HEK293T (cell line): Measurements from ENCODE around the gene PRKAA1.
A peak's percentile ranks its signal among the peaks of the same experiment; 100 is the strongest.

Source experiments
- CTCF ChIA-PET: fragments of 350-600 bp; formaldehyde crosslinking; extraction: SDS; loops from one replicate; lab custom pipeline; 2021; ENCODE audit warnings: antibody characterized with exemption, inconsistent platforms; lab: Yijun Ruan, JAX
- POLR2A ChIA-PET: fragments of 350-600 bp; formaldehyde crosslinking; extraction: SDS; loops from one replicate; lab custom pipeline; 2020; ENCODE audit warnings: antibody characterized with exemption, inconsistent platforms; lab: Yijun Ruan, JAX
- DNase-seq: peaks from one replicate; pipeline ENCODE4 v3.0.0; 2012; ENCODE audit warnings: mixed read lengths; ENCODE audit errors: extremely low spot score
- ARNT ChIP-seq: fragments of 450-650 bp; IDR thresholded peaks from 2 replicates; pipeline ENCODE4 v1.6.1; 2017; ENCODE audit warnings: mild to moderate bottlenecking
- BHLHE40 ChIP-seq: fragments of 450-650 bp; IDR thresholded peaks from 2 replicates; pipeline ENCODE4 v1.6.1; 2016; ENCODE audit warnings: mild to moderate bottlenecking, moderate library complexity, borderline replicate concordance
- CTBP1 ChIP-seq: fragments of 450-650 bp; IDR thresholded peaks from 2 replicates; pipeline ENCODE4 v1.6.1; 2016; ENCODE audit warnings: borderline replicate concordance
- ELF4 ChIP-seq: fragments of 450-650 bp; IDR thresholded peaks from 2 replicates; pipeline ENCODE4 v1.6.1; 2017; ENCODE audit warnings: antibody characterized with exemption
- FOXA1 ChIP-seq: fragments of 450-650 bp; IDR thresholded peaks from 2 replicates; pipeline ENCODE4 v1.6.1; 2016; ENCODE audit warnings: mild to moderate bottlenecking
- FOXK2 ChIP-seq: fragments of 450-650 bp; IDR thresholded peaks from 2 replicates; pipeline ENCODE4 v1.6.1; 2016; ENCODE audit warnings: mild to moderate bottlenecking
- FOXM1 ChIP-seq: fragments of 450-650 bp; IDR thresholded peaks from 2 replicates; pipeline ENCODE4 v1.6.1; 2017; ENCODE audit warnings: mild to moderate bottlenecking, borderline replicate concordance
- HDGF ChIP-seq: fragments of 450-650 bp; IDR thresholded peaks from 2 replicates; pipeline ENCODE4 v1.6.1; 2017; ENCODE audit warnings: antibody characterized with exemption, borderline replicate concordance
- L3MBTL2 ChIP-seq: fragments of 450-650 bp; conservative IDR thresholded peaks from 2 replicates; pipeline ENCODE4 v1.6.1; 2016; ENCODE audit warnings: mild to moderate bottlenecking
- LEF1 ChIP-seq: fragments of 450-650 bp; IDR thresholded peaks from 2 replicates; pipeline ENCODE4 v1.6.1; 2017; ENCODE audit warnings: mild to moderate bottlenecking, borderline replicate concordance
- NFRKB ChIP-seq: fragments of 450-650 bp; IDR thresholded peaks from 2 replicates; pipeline ENCODE4 v1.6.1; 2016; ENCODE audit warnings: mild to moderate bottlenecking, moderate library complexity
- PKNOX1 ChIP-seq: fragments of 450-650 bp; IDR thresholded peaks from 2 replicates; pipeline ENCODE4 v1.6.1; 2016
- SP1 ChIP-seq: fragments of 450-650 bp; IDR thresholded peaks from 2 replicates; pipeline ENCODE4 v1.6.1; 2017
- SUZ12 ChIP-seq: fragments of 450-650 bp; IDR thresholded peaks from 2 replicates; pipeline ENCODE4 v1.6.1; 2016; ENCODE audit warnings: mild to moderate bottlenecking
- TARDBP ChIP-seq: fragments of 450-650 bp; IDR thresholded peaks from 2 replicates; pipeline ENCODE4 v1.6.1; 2016
- ZNF384 ChIP-seq: fragments of 450-650 bp; IDR thresholded peaks from 2 replicates; pipeline ENCODE4 v1.6.1; 2016

PRKAA1 gene

GRCh38 chr5:40754381-40755092, 43.6 kb downstream of the PRKAA1 start:
- TF ChIP-seq L3MBTL2, result peak; percentile 23; the same call in 1 of the 2 replicates
- TF ChIP-seq FOXK2, result no peak
- TF ChIP-seq BHLHE40, result no peak
- TF ChIP-seq PKNOX1, result no peak
- TF ChIP-seq SUZ12, result no peak
- no peak for TF ChIP-seq FOXA1
- CTCF ChIA-PET, result interaction anchor here (0.7 kb wide), 1 partner anchor 44 kb away, joined by 3 read pairs; the partner anchor contains the start of gene PRKAA1
- POLR2A ChIA-PET, result interaction anchor here (0.9 to 1.0 kb wide), 2 partner anchors 44 to 81 kb away, joined by 3 to 4 read pairs; partner anchors contain the start of genes PRKAA1 and RPL37
- DNase-seq, result no peak

- CTCF ChIA-PET, result interaction anchor here (0.7 kb wide), 1 partner anchor 40 kb away, joined by 4 read pairs; no protein-coding TSS in a partner anchor
- no peak for DNase-seq
- TF ChIP-seq NFRKB (no peak), FOXM1 (no peak), SP1 (no peak), CTBP1 (no peak), FOXK2 (no peak), ELF4 (no peak), TARDBP (no peak), ZNF384 (no peak), ARNT (no peak), BHLHE40 (no peak), HDGF (no peak), L3MBTL2 (no peak)
- POLR2A ChIA-PET, result no interaction called here
Measured at GRCh38 chr5:40746703-40747102, 51.5 kb downstream of the PRKAA1 start.

- ChIA-PET CTCF (interaction anchor here (0.7 kb wide), 1 partner anchor 10 kb away, joined by 5 read pairs; no protein-coding TSS in a partner anchor), POLR2A (no interaction called here)
- no peak for DNase-seq
- TF ChIP-seq NFRKB (no peak), FOXM1 (no peak), L3MBTL2 (no peak), LEF1 (no peak), FOXA1 (no peak), HDGF (no peak), BHLHE40 (no peak), PKNOX1 (no peak), CTBP1 (no peak), ZNF384 (no peak)
Measured at GRCh38 chr5:40743771-40744170, 54.4 kb downstream of the PRKAA1 start.

GRCh38 chr5:40738502-40738901, 59.7 kb downstream of the PRKAA1 start:
- ChIA-PET CTCF (no interaction called here), POLR2A (no interaction called here)
- TF ChIP-seq ARNT (no peak), CTBP1 (no peak), ELF4 (no peak), ZNF384 (no peak), LEF1 (no peak), TARDBP (no peak), SP1 (no peak), L3MBTL2 (no peak), FOXA1 (no peak), NFRKB (no peak), FOXM1 (no peak), PKNOX1 (no peak), HDGF (no peak), SUZ12 (no peak), FOXK2 (no peak), BHLHE40 (no peak)
- DNase-seq, result no peak

- TF ChIP-seq HDGF (no peak), ELF4 (no peak), ARNT (no peak), SUZ12 (no peak), BHLHE40 (no peak), LEF1 (no peak), L3MBTL2 (no peak), PKNOX1 (no peak), ZNF384 (no peak), FOXK2 (no peak), TARDBP (no peak), FOXM1 (no peak), NFRKB (no peak), FOXA1 (no peak)
- CTCF ChIA-PET, result no interaction called here
- POLR2A ChIA-PET, result no interaction called here
- DNase-seq, result peak; percentile 33
Measured at GRCh38 chr5:40736103-40736875, 61.9 kb downstream of the PRKAA1 start.
